NCI-H748 treated with DMSO at 0.1 percent for 48 hours (cell line): ENCODE results near the gene IL17F.
A peak's percentile ranks its signal among the peaks of the same experiment; 100 is the strongest.
"Not testable (repeated sequence)": the region's sequence is repeated elsewhere in the genome, so short reads cannot be mapped to it uniquely, and the experiment has no call there.

Source experiments
- DNase-seq: peaks from one replicate; lab custom pipeline; 2025; lab: John Stamatoyannopoulos, UW

IL17F gene

DNA sequence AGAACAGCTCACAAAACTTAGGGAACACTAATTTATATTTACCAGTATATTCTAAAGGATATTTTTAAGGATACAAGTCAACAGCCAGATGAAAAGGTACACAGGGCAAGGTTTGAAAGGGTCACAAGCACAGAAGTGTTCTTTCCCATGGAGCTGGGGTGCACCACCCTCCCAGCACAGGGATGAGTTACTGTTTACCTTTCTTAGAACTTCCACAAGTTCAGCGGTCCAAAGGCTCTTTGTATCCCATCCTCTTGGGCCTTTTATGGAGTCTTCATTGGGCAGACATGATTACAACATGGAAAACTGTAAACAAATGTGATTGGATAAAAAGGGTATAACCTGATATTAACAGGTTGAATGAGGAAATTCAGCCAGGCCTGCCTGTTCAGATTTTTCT, 1.1 kb upstream of the IL17F start:
- no peak for DNase-seq

DNA sequence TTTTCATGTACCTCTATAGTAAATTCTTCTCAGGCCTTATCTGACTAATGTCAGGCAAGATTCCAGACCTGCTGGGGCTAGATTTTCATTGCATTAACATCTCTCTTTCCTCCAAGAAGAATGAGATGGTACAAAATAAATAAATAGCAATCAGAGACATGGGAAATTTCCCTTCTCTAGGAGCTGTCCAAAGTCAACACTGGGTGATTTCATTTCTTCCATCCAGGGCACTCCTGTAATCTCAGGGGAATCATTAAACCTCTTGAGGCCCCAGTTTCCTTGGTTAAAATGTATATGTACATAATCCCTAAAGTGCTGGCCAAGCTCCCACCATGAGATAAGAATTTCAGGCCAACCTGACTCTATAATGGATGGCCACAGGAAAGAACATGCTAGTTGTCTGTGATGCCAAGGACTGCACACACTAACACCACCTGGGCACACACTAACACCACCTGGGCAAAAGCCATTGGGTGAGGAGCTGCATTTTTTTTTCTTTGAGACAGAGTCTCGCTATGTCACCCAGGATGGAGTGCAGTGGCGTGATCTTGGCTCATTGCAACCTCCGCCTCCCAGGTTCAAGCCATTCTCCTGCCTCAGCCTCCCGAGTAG, 912 bp downstream of the IL17F start:
- no peak for DNase-seq

DNA sequence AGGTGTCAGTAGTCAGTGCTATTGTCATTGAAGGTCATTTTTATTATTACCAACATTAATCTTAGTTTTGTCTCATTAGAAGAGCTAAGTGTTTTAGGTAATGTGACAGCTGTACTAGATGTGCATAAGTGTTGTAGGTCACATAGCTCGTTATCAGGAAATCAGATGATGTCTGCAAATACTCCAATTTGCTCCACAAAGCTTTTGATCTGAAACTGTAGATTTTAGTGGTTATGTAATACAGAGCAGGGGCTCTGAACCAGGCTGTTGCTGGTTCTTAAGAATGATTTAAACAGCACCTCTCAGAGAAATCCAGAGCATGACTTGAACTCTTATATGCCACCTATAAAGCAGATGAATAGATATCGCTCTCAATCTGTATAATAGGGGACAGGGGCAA, 2.5 kb downstream of the IL17F start:
- no peak for DNase-seq

DNA sequence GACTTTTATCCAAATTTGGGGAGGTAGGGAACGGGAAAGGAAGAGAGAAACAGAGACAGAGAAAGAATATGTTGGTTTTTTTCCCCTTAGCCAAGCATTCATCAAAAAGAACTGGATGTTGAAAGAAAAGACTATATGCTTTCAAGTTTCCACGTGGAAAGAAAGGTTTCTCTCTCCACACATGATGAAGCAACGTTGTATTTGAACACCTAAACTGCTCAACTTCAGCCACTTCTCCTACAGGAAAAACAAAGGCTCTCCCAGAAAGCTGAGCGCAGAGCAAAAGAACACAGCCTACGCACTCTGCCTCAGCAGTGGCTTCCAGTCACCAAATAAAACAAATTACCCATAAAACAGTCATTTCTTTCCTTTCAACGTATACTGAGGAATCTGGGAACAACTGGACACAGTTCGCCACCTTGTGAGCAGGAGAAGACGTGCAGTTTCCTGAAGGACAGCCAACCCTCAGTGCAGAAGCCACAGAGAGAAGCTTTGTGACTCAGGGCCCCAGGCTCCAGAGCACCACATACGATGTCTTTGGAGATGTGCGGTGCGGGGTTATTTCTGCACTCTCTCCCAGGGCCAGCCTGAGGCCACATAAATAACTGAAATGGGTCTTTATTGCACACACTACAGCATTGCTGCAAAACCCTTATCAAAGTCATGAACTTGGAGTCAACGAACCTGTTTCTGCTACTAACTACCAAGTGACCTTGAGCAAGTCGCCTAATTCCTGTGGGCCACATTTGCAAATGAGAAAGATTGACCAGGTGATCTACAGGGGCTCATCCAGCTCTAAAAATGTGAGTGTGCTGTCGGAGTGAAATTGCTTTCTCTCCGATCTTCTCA, 10.1 kb downstream of the IL17F start:
- peak; percentile 61 for DNase-seq

DNA sequence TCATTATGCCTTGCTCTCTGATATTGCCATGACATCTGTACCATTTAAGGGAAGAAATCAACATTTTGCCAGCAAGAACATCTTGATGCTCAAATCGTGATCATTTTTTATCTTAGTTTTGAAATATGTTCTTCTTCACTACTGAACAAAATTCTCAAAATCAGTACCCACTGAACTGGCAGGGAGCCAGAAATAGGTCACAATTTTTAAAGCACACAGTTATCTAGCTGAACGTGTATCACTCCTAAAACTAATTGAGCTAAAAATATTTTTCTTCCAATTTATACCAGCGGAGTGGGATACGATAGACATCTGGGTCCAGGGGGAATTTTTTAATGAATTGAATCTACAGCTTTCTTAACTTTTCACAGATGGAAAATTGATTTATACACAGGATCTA, 11.3 kb downstream of the IL17F start:
- no peak for DNase-seq

DNA sequence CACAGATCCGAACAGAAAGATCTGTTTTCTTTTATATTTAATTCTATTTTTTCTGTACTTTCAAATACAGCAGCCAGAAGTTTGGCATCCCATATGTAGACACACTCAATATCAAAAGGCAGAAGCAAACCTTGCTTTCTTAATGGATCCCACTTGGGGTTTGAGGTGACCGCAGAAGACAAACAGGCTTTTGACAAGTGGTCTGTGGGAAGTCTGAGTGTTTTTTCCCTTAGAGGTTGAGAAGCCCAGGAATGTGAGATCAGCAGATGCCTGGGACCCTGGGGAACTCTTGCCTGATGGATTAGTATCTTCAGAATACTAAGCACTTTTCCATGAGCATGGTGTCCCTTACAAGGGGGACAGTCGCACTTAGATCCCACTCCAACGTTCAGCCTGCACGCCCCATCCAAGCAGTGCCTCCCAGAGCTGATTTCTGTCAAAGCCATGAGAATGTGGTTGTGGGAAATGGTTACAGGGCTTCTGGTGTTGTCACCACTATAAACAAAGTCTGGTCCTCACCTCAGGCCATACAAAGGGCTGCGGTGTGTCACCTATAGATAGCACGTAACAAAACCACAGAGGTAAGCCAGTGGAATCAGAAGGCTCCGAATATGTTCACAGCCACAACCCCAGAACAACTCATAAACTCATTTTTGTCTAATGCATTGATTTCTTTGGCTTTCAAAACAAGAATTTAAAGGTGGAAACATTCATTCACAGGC, 12.7 kb downstream of the IL17F start:
- no peak for DNase-seq

DNA sequence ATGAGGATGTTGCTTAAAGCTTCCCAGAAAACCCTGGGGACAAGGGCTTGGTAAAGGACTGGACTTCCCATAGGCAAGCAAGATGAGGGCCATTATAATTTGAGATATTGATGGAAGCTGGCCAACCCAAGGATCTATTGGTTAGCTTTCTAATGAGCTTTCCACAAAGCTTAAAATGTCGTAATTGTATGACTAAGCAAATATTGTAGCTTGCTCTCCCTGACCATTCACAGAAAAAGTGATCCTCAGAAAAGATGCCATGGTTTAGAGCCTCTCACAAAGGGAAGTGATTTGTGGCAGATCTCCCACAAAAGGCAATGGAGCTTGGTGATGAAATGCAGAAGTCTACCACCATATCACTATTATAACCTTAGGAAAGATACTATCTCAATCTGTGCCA, 13.6 kb downstream of the IL17F start:
- no peak for DNase-seq

DNA sequence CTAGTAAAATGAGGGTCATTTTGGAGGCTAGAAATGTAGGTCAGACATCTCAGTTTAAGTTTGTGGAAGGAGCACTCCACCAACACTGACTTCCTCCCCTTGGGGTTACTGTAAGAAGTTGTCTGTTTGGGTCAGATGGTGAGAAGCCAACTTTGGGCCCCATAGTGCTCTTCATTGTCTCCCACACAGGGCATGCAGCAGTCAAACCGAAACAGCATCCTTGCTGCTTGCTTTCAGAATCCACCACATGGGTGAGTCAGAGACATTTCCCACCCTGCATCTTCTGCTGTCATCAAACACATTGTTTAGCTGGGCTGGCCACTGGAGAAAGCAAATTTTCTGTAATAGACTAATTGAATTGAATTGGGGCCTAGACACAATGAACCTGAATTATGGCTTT, 16.8 kb downstream of the IL17F start:
- no peak for DNase-seq

DNA sequence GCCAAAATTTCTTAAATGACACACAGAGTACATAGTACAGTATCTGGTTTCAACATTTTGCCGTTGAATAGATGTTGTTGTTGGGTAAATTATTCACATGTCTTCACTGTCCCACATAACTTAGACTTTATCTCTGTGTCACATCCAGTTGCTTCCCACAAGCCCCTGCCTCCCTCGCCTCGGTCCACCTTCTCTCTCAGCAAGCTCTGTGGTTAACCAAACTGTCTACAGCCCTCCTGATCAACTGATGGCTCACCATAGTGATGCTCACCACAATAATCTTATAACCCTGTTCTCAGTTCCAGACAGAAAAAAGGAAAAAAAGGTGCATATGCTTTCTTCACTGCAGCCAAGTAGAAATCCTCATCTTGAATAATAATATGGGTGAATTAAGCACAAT, 23.0 kb downstream of the IL17F start:
- DNase-seq = no peak

DNA sequence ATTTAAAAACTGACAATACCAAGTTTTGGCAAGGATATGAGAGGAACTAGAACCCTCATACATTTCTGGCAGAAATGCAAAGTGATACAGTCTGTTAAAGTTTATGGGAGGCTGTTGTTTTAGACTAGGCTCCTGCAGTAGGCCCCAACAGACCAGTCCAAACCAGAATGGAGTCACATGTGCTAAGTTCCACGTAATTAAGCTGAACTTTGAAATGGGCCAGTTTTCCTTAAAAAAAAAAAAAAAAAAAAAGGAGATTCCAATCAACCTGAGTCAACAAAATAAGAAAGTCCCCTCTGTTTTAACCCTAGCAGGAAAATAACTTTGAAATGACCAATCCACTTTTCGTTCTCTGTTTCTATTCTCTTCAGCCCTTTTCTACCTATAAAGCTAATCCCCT, 26.5 kb downstream of the IL17F start:
- no peak for DNase-seq

DNA sequence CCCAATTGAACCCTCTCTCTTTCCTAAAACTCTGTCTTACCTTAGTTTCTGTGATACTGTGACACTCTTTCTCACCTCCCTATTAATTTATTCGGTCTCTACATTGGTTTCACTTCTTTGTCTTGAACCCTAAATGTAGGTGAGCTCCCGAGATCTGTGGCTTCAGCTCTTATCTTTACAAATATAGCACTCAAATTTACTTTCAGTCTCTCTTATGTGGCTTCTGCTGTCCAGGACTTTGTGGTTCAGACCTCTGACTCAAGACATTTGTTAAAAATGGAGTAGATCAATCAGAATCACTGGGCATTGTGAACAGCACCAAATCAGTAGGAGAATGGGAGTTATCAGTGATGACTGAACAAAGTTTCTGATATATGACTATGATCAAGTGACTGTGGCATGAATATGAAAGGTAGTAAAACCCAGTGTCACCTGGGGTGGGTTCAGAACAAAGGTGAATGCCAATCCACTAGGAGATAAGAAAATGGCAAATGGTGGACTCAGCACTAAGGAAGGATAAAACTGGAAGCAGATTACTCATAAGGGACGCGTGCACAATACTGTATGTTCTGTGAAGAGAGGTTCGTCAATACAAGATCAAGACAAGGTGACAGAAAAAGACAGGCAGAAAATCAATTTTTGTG, 27.2 kb downstream of the IL17F start:
- no peak for DNase-seq

DNA sequence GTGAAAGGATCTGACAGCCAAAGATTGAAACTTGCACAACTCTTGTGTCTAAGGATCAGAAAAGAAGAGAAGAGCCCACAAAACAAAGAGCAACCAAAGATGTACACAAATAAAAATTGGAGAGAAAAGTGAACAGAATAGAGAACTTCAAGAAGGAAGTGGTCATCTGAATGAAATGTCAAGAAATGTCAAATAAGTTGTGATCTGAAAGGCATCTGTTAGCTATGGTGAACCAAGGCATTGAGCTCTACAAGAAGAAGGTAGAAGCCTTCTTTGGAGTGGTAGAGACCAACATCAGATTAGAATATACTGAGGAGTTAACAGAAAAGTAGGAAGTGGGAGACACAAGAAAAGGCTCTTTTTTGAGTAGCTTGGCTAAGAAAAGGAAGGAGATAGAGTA, 28.5 kb downstream of the IL17F start:
- DNase-seq = no peak

DNA sequence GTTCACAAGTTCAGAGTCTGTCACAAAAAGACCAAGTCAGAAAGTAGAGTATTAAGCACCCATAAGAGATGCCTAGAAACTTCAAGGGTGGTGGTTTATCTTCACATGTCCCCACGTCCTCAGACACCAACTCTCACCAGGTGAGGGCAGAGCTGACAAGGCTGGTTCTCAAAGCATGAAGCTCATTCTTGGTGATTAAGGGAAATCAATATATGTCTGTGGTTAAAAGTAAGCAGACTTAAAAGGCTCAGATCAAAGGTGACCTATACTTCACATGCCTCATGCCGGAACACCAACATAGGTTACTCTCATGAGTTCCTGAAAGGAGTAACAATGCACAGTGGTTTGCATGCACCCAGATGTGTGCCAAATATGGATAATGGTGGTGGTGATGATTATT, 31.2 kb downstream of the IL17F start:
- DNase-seq = no peak

DNA sequence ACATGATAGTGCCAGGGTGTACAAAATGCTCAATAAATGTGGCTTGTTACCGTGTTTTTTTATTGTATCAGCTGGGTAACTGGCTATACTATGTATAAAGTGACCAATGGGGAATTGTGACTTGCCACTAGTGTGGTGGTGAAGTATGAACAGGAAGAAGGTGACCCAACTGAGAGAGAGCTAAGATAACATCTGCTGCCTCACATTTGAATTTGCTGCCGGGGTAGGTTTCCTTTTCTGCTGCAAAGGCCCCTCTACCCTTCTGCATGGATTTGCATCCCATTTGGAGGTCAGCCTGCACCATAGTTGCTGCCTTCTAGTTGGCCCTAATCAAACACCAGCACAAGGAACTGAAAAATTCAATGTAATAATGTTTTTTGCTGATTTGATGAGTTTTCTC, 34.1 kb downstream of the IL17F start:
- DNase-seq = no peak

DNA sequence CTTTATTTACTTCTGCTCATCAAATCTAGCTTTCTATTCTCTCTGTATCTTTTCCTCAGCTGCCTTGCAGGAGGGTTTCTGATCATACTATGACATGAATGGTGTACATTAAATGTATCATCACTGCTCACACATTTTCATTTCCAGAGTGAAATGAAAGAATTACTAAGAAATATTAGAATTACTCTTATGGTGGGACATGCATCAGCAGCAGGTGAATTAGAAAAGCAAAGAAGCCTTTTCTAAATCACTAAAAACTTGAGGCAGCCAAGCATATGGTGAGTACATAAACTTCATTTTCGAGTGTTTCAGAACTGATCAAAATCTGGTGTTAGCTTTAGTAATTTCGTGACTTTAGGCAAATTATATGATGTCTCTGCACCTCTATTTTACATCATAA, 34.5 kb downstream of the IL17F start:
- no peak for DNase-seq

DNA sequence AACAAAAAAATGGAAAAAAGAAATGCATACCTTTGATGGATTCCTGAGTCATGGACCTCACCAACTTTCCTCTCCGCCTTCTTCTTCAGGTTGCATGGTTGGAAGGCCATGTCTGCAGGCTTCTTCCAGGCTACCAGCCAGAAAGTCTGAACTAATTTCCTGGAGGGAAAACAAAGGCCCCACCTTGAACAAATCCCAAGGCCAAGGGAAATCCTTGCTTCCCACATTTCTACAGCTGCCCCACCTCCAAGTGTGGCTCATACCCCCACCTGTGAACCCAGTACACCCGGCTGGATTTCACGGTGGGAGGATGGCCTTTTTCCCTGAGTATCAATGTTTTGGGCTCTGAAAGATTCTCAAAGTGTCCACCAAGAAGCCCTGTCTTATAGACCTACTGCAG, 35.7 kb downstream of the IL17F start:
- no peak for DNase-seq

DNA sequence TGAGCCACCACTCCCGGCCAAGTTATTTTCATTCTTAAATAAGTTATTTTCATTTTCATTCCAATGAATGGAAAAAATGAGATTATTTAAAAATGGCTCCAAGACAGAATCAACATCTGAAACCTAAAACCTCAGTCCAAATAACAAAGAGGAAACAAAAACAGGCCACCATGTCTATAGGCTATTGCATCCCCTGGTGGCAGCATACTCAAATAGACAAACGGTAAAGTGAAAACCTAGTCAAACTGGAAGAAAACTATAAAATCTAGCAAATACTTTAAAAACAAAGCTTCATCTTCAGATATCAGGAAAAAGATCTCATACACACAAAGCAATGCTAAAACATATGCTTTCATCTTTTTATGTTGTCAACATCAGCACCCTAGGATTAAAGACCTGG, 37.2 kb downstream of the IL17F start:
- DNase-seq = no peak

DNA sequence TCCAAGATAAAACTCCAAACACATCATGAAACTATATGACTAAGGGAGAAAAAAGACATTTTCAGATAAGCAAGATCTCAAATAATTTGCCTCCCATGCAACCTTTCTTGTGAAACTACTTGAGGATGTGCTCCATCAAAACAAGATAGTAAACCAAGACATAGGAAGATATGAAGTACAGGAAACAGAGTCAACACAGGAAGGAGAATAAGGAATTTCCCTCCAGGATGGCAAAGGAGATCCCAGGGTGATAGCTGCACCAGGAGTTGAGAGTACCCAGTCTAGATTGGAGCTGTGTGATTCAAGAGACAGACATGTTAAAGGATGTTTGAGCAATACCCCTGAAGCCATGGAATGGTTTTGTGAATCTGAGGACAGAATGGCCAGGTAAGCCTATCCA, 42.8 kb downstream of the IL17F start:
- DNase-seq = no peak

DNA sequence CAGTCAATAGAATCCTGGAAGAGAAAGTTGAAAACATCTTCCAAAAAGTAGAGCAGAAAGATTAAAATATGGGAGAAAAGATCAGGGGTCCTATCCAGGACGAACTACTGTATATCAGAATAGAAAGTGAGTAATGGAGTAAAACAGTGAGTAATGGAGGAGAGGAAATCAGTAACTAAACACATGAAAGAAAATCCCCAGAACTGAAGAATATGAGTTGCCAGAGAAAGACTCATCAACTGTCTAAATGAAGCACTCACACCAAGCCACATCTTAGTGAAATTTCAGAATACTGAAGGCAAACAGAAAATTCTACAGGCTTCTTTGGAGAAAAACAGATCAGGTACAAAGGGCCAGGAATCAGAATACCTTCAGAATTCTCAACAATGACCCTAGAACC, 43.3 kb downstream of the IL17F start:
- no peak for DNase-seq

DNA sequence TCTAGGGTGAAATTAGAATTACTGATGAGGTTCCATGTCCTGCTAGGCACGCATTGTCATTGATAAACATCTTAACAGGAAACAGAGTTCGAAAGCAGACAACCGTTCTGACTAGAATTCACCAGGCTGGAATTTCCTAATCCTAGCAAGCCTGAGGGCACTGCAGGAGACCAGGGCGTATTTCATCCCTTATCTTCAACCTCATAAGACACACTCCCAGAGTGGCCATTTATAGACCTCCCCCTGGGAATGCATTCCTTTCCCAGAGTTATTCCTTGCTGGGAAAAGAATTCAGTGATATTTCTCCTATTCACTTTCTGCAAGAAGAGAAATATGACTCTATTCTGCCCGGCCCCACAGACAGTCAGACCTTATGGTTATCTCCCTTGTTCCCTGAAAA, 44.2 kb downstream of the IL17F start:
- not testable (repeated sequence) for DNase-seq

DNA sequence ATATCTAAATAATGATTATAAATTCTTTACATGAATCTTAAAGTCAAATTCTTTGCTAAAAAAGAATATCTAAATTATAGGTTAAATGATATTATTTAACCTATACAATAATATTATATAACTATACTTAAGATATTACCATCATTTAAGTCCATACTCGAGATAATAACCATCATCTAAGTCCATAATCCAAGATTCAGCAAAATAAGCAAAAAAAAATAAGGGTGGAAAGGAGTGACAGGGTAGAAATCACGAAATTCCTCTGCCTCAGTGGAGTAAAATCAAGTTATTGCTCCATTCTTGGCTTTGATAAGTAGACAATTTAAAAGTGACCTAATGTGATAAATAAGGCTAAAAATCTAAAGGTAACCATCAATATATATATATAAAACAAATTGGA, 48.4 kb downstream of the IL17F start:
- no peak for DNase-seq

DNA sequence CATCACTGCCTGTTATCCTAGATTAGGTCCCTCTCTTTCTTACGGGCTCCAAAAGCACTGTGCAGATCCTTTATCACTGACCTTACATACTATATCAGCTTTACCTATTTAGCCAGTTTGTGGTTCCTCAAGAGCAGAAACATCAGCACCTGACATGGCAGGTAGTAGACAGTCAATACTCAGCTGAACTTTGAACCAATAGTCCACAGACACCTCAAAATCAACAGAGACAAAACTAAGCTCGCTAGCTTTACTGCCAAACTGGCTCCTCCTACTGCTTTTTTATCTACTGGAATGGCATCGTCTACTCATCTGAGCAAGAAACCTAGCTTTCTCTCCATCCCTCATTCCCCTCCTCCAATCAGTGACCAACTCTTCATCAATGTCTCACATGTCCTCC, 52.5 kb downstream of the IL17F start:
- DNase-seq = no peak

DNA sequence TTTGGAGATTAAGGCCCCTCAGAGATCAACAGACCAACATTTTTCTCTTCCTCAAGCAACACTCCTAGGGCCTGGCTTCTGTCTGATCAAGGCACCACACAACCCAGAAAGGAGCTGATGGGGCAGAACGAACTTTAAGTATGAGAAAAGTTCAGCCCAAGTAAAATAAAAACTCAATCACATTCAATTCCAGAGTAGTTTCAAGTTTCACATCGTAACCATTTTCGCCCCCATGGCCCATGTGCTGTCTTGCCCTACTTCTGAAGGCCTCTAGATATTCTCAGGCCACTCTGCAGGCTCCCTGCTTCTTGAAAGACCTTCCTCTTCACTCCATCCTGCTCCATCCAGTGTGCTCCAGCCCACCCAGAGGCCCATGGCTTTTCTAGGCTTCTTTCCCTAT, 53.9 kb downstream of the IL17F start:
- no peak for DNase-seq
